HG02798 (cell line): Measurements from ENCODE around the gene RYK.

Source experiments
- ATAC-seq: cut with Tn5 transposase; IDR thresholded peaks from one replicate; pipeline ENCODE4 v1.9.1; 2021; ENCODE audit warnings: mild to moderate bottlenecking; ENCODE audit not compliant: unreplicated experiment, poor library complexity

RYK gene

GRCh38 chr3:134161898-134162615 lies 88.6 kb downstream of the RYK start:
- no peak for ATAC-seq

GRCh38 chr3:134155446-134155845 lies 95.2 kb downstream of the RYK start:
- no peak for ATAC-seq

GRCh38 chr3:134153761-134154160 lies 96.9 kb downstream of the RYK start:
- ATAC-seq = no peak

GRCh38 chr3:134150476-134150875 lies 100.2 kb downstream of the RYK start:
- ATAC-seq = no peak

- ATAC-seq = no peak
Observed at GRCh38 chr3:134149286-134149685, 101.4 kb downstream of the RYK start.

- no peak for ATAC-seq
Observed at GRCh38 chr3:134148534-134148933, 102.1 kb downstream of the RYK start.

- ATAC-seq = no peak
Observed at GRCh38 chr3:134147411-134147810, 103.2 kb downstream of the RYK start.

- no peak for ATAC-seq
Observed at GRCh38 chr3:134146666-134147065, 104.0 kb downstream of the RYK start.

- no peak for ATAC-seq
Observed at GRCh38 chr3:134145183-134145582, 105.5 kb downstream of the RYK start.

GRCh38 chr3:134144694-134145093 lies 106.0 kb downstream of the RYK start:
- ATAC-seq = no peak

GRCh38 chr3:134143828-134144401 lies 106.7 kb downstream of the RYK start:
- no peak for ATAC-seq

GRCh38 chr3:134136604-134137003 lies 114.1 kb downstream of the RYK start:
- no peak for ATAC-seq

GRCh38 chr3:134134698-134135415 lies 115.8 kb downstream of the RYK start:
- ATAC-seq = no peak

GRCh38 chr3:134134240-134134639 lies 116.4 kb downstream of the RYK start:
- no peak for ATAC-seq

- no peak for ATAC-seq
Observed at GRCh38 chr3:134132961-134133360, 117.7 kb downstream of the RYK start.

- ATAC-seq = no peak
Observed at GRCh38 chr3:134126153-134126552, 124.5 kb downstream of the RYK start.

- no peak for ATAC-seq
Observed at GRCh38 chr3:134114726-134115125, 135.9 kb downstream of the RYK start.

GRCh38 chr3:134111616-134112015 lies 139.0 kb downstream of the RYK start:
- ATAC-seq = no peak

GRCh38 chr3:134110963-134111362 lies 139.7 kb downstream of the RYK start:
- no peak for ATAC-seq
